Activated CD4-positive, alpha-beta memory T cell treated with anti-CD3 and anti-CD28 coated beads for 36 hours (primary cell): ENCODE measurements around the gene RNF215. TPM values are rescaled to one million over a fixed set of nuclear protein-coding genes. Genes with fewer than 3 reads are reported as not detected.

ENCODE experiments used
- CTCF ChIA-PET: fragments of 350-600 bp; sonication (Branson Sonifier 250); formaldehyde crosslinking; loops from one replicate; lab custom pipeline; 2021; ENCODE audit warnings: antibody characterized with exemption, inconsistent platforms; lab: Charles Lee
- POLR2A ChIA-PET: fragments of 350-600 bp; sonication (Branson Sonifier 250); formaldehyde crosslinking; loops from one replicate; lab custom pipeline; 2021; ENCODE audit warnings: antibody characterized with exemption; lab: Charles Lee
- DNase-seq: peaks from one replicate; pipeline ENCODE4 v3.0.0-alpha.2; 2020
- H3K27ac Mint-ChIP-seq: one replicate; pipeline ENCODE4 v1.8.0; 2021; ENCODE audit warnings: mixed read lengths
- H3K27me3 Mint-ChIP-seq: one replicate; pipeline ENCODE4 v1.8.0; 2021; ENCODE audit warnings: mixed read lengths
- H3K36me3 Mint-ChIP-seq: one replicate; pipeline ENCODE4 v1.8.0; 2021; ENCODE audit warnings: mixed read lengths
- H3K4me1 Mint-ChIP-seq: one replicate; pipeline ENCODE4 v1.8.0; 2021; ENCODE audit warnings: low read depth, mixed read lengths
- H3K4me3 Mint-ChIP-seq: one replicate; pipeline ENCODE4 v1.8.0; 2021; ENCODE audit warnings: mild to moderate bottlenecking, mixed read lengths
- H3K9me3 Mint-ChIP-seq: one replicate; pipeline ENCODE4 v1.8.0; 2021; ENCODE audit warnings: mixed read lengths
- intact Hi-C: fragments of 100-400 bp; cut with micrococcal nuclease; formaldehyde crosslinking; loops from one replicate; pipeline ENCODE4 v1.15.1; 2023
- total RNA-seq, 2 experiments: library from RNA; stranded (reverse); gene quantifications; one replicate each; pipeline ENCODE4 v1.2.3, GENCODE V29; 2021

RNF215 gene
- total RNA-seq, 2 experiments from 2014 or later = 8.8 to 10.2 TPM

DNA sequence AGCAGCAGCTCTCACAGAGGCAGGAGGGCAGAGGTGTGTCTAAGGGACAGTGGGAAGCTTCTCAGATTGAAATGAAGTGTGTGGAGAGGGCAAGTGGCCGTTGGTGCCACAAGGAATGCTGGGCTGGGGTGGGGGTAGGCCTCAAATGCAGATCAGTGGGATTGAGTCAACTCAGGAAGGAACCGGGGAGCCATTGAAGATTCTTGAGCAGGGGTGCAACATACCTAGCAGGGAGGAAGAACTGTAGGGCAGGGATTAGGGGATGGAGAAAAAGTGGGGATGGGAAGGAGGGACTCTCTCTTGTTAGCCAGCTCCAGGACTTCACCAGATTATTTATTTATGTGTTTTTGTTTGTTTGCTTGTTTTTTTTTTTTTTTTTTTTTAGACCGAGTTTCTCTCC lies 6.7 kb upstream of the RNF215 start:
- no peaks in the 10 kb centered on the region for H3K36me3 Mint-ChIP-seq
- no peak overlapping the region for H3K4me3 Mint-ChIP-seq
- DNase-seq = no peak
- ChIA-PET POLR2A (no interaction called here), CTCF (interaction anchor here (0.7 to 7.1 kb wide), 4 partner anchors 31 to 106 kb away, joined by 3 to 98 read pairs (median 36); partner anchors contain the start of gene MTFP1)
- peaks cover 36% of the 10 kb centered on the region for H3K4me1 Mint-ChIP-seq
- no peak overlapping the region for H3K27ac Mint-ChIP-seq
- no peaks in the 10 kb centered on the region for H3K27me3 Mint-ChIP-seq
- peaks cover 3% of the 10 kb centered on the region for H3K9me3 Mint-ChIP-seq
- intact Hi-C loops = loop anchor here (5.0 to 10.0 kb wide), 2 partner anchors 211 to 287 kb away; partner anchors contain the start of gene TCN2

DNA sequence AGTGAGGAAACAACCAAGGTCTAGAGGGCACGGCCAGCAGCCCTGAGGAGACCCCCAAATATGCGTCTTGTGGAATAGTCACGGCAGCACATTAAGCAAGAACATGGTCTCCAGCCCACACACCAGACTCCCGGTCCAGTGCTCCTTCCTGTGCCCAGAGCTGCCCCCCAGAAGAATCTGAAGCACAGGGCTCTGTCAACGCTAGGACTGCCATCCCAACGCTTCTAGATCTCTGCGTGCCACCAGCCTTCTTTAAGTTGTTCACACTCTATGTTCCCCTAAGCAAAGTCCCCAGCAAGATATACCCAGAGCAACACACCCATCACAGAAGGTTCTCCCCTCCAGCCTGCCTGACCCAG lies 6.1 kb upstream of the RNF215 start:
- ChIA-PET POLR2A (no interaction called here), CTCF (interaction anchor here (0.7 to 7.1 kb wide), 5 partner anchors 31 to 105 kb away, joined by 3 to 98 read pairs (median 7); partner anchors contain the start of gene MTFP1)
- H3K36me3 Mint-ChIP-seq = no peaks in the 10 kb centered on the region
- no peak overlapping the region for H3K27ac Mint-ChIP-seq
- no peak overlapping the region for H3K4me3 Mint-ChIP-seq
- no peaks in the 10 kb centered on the region for H3K27me3 Mint-ChIP-seq
- H3K9me3 Mint-ChIP-seq = peaks cover 3% of the 10 kb centered on the region
- H3K4me1 Mint-ChIP-seq = peaks cover 34% of the 10 kb centered on the region
- intact Hi-C loops = loop anchor here (5.0 to 10.0 kb wide), 2 partner anchors 212 to 286 kb away; partner anchors contain the start of gene TCN2
- no peak for DNase-seq

DNA sequence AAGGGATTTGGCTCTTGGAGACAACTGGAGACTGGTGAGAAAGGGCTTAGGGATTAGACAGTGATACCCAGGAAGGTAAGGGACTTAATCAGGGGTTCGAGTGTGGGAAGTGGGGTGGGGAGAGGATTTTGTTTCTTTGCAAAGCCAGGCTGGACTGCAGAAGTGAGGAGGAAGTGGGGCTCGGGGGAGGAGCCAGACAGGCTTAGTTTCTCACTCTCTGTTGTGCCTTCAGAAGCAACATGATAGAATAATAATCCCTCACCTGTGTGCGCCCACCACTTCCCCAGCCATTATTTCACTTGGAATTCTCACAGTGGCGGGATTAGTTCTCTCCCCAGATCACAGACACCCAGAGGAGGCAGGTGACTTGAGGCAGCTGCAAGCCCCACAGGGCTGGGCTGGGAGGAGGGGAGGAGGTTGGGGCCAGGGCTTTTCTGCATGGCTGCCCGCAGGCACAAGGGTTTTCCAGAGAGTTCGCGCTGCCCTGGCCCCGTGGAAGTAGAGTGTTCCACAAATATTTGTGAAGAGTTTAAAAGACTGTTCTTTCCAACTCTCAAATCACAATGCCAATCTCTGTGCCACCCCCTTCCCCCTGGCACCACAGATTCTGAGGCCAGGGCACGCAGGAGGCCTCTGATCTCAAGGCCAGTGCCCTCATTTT lies 5.6 kb upstream of the RNF215 start:
- Mint-ChIP-seq H3K27ac (no peak overlapping the region), H3K4me1 (peaks cover 31% of the 10 kb centered on the region), H3K27me3 (no peaks in the 10 kb centered on the region), H3K36me3 (no peaks in the 10 kb centered on the region), H3K4me3 (no peak overlapping the region), H3K9me3 (peaks cover 3% of the 10 kb centered on the region)
- DNase-seq = no peak
- intact Hi-C loops = loop anchor here (5.0 to 10.0 kb wide), 2 partner anchors 212 to 285 kb away; partner anchors contain the start of gene TCN2
- CTCF ChIA-PET = interaction anchor here (0.6 to 9.7 kb wide), 13 partner anchors 13 to 582 kb away, joined by 3 to 414 read pairs (median 7); partner anchors contain the start of genes CASTOR1 and MTFP1
- POLR2A ChIA-PET = interaction anchor here (0.5 to 2.3 kb wide), 3 partner anchors 31 to 105 kb away, joined by 4 to 10 read pairs (median 8); partner anchors contain the start of gene MTFP1

DNA sequence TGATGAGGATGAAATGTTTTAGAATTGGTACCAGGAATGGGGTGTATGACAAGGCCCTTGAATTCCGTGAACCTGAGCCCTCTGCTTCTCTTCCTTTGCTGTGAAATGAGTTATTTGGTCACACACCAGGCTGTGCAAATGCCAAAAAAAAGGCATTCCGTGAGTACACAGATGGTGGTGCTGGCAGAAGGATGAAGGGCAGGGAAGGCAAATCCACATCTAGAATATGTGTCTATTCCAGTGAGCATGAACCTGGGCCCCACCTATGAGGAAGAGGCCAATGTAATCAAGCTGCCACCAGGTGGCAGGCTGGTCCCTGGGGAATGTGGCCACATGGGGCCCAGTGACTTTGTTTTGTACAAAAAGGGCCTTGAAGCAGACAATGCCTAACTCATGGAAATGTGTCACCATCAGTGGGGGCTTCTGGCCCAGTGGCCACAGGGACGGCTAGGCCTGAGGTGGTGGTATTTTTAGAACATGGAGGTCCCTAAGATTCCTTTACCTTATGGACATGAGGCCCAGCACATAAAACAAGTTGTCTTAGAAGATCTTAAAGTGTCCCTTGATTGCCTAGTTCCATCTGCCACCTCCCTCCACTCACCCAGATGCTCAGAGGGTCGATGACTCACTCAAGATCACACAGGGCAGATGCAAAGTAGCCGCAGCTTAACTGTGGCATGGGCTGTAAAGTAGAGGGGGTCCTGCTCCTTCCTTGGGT lies 3.9 kb upstream of the RNF215 start:
- Mint-ChIP-seq H3K27ac (peak overlapping the region; percentile 69), H3K36me3 (no peaks in the 10 kb centered on the region), H3K9me3 (peaks cover 3% of the 10 kb centered on the region), H3K27me3 (peaks cover 1% of the 10 kb centered on the region), H3K4me3 (no peak overlapping the region), H3K4me1 (peaks cover 28% of the 10 kb centered on the region)
- intact Hi-C loops = loop anchor here (1.0 to 10.0 kb wide), 4 partner anchors 35 to 284 kb away; partner anchors contain the start of gene TCN2
- CTCF ChIA-PET = interaction anchor here (0.6 to 9.7 kb wide), 22 partner anchors 11 to 494 kb away, joined by 3 to 414 read pairs (median 4); partner anchors contain the start of genes CASTOR1, CCDC157, MTFP1 and SF3A1
- POLR2A ChIA-PET = interaction anchor here (1.3 to 2.3 kb wide), 3 partner anchors 31 to 35 kb away, joined by 3 to 10 read pairs (median 8); partner anchors contain the start of gene MTFP1
- DNase-seq = peak; percentile 87

DNA sequence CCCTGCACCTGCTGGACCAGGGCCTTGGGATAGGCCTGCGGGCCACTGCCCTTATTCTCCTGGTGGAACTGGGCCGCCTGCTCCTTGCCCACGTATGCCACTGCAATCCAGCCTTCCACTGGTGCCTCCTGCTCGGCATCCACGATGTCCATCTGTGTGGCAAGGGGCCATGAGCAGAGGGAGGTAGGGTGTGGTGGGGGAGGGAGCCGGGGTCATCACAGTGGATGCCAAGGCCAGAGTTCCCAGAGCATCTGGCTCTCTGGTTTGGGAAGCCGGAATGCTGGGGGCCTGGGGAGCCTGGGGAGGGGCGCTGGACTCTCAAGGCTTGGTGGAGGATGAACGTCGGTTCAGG lies 627 bp downstream of the RNF215 start:
- ChIA-PET CTCF (interaction anchor here (0.7 to 9.7 kb wide), 17 partner anchors 18 to 135 kb away, joined by 3 to 414 read pairs (median 6); partner anchors contain the start of genes CASTOR1, CCDC157, MTFP1 and SF3A1), POLR2A (interaction anchor here (2.0 to 3.0 kb wide), 2 partner anchors 96 to 98 kb away, joined by 4 to 31 read pairs; partner anchors contain the start of gene CASTOR1)
- no peaks in the 10 kb centered on the region for H3K36me3 Mint-ChIP-seq
- peak overlapping the region; percentile 80 for H3K4me3 Mint-ChIP-seq
- peaks cover 23% of the 10 kb centered on the region for H3K4me1 Mint-ChIP-seq
- H3K9me3 Mint-ChIP-seq = peaks cover 3% of the 10 kb centered on the region
- intact Hi-C loops = no loop called here
- H3K27me3 Mint-ChIP-seq = peaks cover 1% of the 10 kb centered on the region
- no peak overlapping the region for H3K27ac Mint-ChIP-seq
- DNase-seq = peak; percentile 13

DNA sequence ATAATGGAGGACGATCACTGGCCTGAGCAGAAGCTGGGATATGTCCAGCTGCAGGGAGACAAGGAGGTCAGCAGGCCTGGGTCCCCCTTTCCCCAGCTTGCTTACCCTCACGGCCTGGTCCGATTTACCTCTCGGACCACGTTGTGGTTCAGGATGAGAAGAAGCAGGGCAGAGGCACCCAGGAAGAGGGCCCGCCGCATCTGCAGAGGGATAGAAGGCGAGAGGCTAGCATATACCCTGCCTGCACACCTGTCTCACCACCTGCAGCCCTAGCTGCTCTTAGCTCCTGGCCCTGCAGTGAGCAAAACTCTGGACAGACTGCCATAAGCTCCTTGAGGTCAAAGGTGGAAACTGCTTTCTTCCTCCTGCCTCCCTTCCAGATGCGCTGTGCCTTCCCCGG lies 1.3 kb downstream of the RNF215 start:
- ChIA-PET CTCF (interaction anchor here (0.7 to 9.7 kb wide), 8 partner anchors 38 to 131 kb away, joined by 3 to 414 read pairs (median 3); partner anchors contain the start of genes CASTOR1, MTFP1 and TBC1D10A), POLR2A (interaction anchor here (3.0 kb wide), 1 partner anchor 97 kb away, joined by 31 read pairs; the partner anchor contains the start of gene CASTOR1)
- peaks cover 18% of the 10 kb centered on the region for H3K4me1 Mint-ChIP-seq
- no peaks in the 10 kb centered on the region for H3K36me3 Mint-ChIP-seq
- no peak for DNase-seq
- H3K27ac Mint-ChIP-seq = no peak overlapping the region
- H3K4me3 Mint-ChIP-seq = peak overlapping the region; percentile 16
- intact Hi-C loops = no loop called here
- H3K9me3 Mint-ChIP-seq = peaks cover 3% of the 10 kb centered on the region
- H3K27me3 Mint-ChIP-seq = peaks cover 1% of the 10 kb centered on the region

DNA sequence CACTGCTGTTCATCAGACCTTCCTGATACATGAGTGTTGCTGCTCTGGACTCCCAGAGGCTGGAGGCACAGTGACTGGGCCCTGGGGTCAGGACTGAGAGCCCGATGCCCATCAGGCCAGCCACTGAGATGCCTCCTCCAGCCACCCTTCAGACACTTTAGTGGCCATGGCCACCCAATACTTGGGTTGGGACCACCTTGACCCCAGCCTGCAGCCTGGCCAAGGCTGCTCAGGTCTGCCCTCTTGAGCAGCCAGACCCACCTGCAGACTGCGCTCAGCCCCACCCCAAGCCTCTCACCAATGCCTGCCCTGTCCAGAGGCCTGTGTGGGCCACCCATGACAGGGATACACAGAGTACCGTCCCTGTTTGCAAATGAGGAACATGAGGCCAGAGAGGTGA lies 4.2 kb downstream of the RNF215 start:
- H3K27me3 Mint-ChIP-seq = peaks cover 1% of the 10 kb centered on the region
- POLR2A ChIA-PET = interaction anchor here (1.2 kb wide), 1 partner anchor 15 kb away, joined by 3 read pairs; no protein-coding TSS in a partner anchor
- no peak for DNase-seq
- CTCF ChIA-PET = interaction anchor here (1.0 to 9.7 kb wide), 3 partner anchors 93 to 97 kb away, joined by 3 to 414 read pairs (median 23); partner anchors contain the start of gene CASTOR1
- H3K27ac Mint-ChIP-seq = no peak overlapping the region
- H3K36me3 Mint-ChIP-seq = no peaks in the 10 kb centered on the region
- H3K4me1 Mint-ChIP-seq = peaks cover 9% of the 10 kb centered on the region
- no peaks in the 10 kb centered on the region for H3K9me3 Mint-ChIP-seq
- no peak overlapping the region for H3K4me3 Mint-ChIP-seq
- intact Hi-C loops = no loop called here

DNA sequence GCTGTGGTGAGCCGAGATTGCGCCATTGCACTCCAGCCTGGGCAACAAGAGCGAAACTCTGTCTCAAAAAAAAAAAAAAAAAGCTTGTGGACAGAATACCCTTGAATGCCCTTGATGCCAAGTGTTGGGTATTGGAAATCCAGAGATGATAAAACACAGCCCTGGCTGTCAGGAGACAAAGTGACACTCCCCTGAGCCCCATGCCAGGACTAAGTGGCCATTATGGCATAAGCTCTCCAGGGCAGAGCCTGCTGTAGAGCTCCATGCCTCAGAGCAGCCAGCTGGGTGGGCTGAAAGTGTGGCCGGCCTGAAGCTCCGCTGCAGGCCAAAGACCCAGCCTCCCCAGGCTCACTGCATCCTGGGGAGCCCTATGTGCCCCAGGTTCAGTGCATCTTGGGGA lies 4.9 kb downstream of the RNF215 start:
- POLR2A ChIA-PET = no interaction called here
- intact Hi-C loops = no loop called here
- CTCF ChIA-PET = interaction anchor here (1.0 to 2.1 kb wide), 2 partner anchors 94 to 97 kb away, joined by 3 to 23 read pairs; partner anchors contain the start of gene CASTOR1
- Mint-ChIP-seq H3K27ac (no peak overlapping the region), H3K4me1 (peaks cover 5% of the 10 kb centered on the region), H3K4me3 (no peak overlapping the region), H3K36me3 (no peaks in the 10 kb centered on the region), H3K9me3 (no peaks in the 10 kb centered on the region), H3K27me3 (no peaks in the 10 kb centered on the region)
- DNase-seq = no peak

DNA sequence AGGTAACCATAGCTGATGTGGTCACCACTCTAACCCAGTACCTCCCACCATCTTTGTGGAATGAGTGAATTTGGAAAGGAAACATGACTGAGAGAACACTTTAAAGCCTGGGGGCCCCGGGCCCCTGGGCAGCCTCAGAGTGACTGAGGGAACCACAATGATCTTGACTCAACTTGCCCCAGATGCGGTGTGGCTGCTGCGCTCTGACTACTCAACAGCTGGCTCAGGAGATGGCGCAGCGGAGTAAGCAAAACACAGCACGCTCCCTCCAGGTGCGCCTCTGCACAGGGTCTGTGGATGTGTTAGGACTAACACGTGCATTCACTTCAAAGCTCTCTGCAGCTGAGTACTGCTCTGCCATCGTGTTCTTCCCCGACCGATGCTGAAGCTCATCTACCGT lies 5.9 kb downstream of the RNF215 start:
- ChIA-PET POLR2A (no interaction called here), CTCF (interaction anchor here (0.7 to 2.1 kb wide), 2 partner anchors 9 to 93 kb away, joined by 3 to 23 read pairs; partner anchors contain the start of gene CASTOR1)
- H3K27ac Mint-ChIP-seq = no peak overlapping the region
- H3K4me1 Mint-ChIP-seq = peaks cover 2% of the 10 kb centered on the region
- H3K27me3 Mint-ChIP-seq = no peaks in the 10 kb centered on the region
- H3K9me3 Mint-ChIP-seq = no peaks in the 10 kb centered on the region
- H3K36me3 Mint-ChIP-seq = no peaks in the 10 kb centered on the region
- no peak overlapping the region for H3K4me3 Mint-ChIP-seq
- intact Hi-C loops = no loop called here
- peak; percentile 42 for DNase-seq

DNA sequence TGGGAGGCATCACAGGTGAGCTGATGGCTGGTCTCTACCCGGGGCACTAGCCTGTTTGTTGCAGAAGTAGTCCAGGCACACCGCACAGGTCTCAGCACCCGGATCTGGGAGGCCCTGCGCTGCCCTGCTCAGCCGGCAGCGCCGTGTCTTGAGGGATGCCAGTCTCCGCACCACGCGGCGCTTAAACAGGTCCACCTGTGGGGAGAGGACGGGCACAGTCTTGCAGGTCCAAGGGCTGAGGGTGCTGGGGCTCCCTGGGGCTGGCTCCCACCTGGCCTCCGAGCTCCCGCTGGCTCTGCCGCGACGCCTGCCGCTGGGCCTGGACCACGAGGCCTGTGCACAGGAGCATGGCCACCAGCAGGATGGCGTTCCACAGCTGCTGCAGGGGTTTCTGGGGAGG lies 7.2 kb downstream of the RNF215 start:
- Mint-ChIP-seq H3K27me3 (no peaks in the 10 kb centered on the region), H3K9me3 (no peaks in the 10 kb centered on the region), H3K4me3 (no peak overlapping the region), H3K36me3 (no peaks in the 10 kb centered on the region), H3K4me1 (no peaks in the 10 kb centered on the region), H3K27ac (no peak overlapping the region)
- intact Hi-C loops = no loop called here
- POLR2A ChIA-PET = no interaction called here
- CTCF ChIA-PET = interaction anchor here (1.8 kb wide), 1 partner anchor 92 kb away, joined by 8 read pairs; no protein-coding TSS in a partner anchor
- no peak for DNase-seq

DNA sequence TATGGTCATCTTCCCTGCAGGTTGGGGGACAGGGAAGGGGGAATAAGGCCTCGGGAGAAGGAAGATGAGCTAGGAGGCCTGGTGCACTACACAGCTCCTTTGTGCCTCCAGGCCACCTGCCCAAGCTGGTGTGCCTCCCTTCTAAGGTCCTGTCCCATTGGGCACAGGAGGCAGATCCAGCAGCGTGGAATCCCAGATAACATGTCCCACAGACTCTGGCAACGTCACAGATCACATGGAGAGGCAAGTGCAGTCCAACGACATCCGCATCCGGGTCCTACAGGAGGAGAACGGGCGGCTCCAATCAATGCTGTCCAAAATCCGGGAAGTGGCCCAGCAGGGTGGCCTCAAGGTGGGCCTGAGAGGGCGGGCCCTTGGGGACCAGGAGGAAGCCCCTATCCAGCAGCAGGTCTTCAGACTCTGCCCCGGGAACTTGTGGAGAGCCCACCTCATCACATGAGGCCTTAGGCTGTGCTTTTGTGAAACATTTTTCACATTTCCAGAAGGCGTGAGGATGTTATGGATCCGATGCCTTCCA lies 11.8 kb downstream of the RNF215 start:
- POLR2A ChIA-PET = no interaction called here
- no peak for DNase-seq
- no peak overlapping the region for H3K27ac Mint-ChIP-seq
- H3K4me1 Mint-ChIP-seq = no peaks in the 10 kb centered on the region
- no peaks in the 10 kb centered on the region for H3K36me3 Mint-ChIP-seq
- no peaks in the 10 kb centered on the region for H3K9me3 Mint-ChIP-seq
- no peaks in the 10 kb centered on the region for H3K27me3 Mint-ChIP-seq
- intact Hi-C loops = no loop called here
- H3K4me3 Mint-ChIP-seq = no peak overlapping the region
- CTCF ChIA-PET = interaction anchor here (1.0 kb wide), 1 partner anchor 88 kb away, joined by 3 read pairs; no protein-coding TSS in a partner anchor
